Femur (tissue), 1 donor: ENCODE results near the gene DNAH8.

ENCODE experiments used
- DNase-seq: peaks from one replicate; pipeline ENCODE4 v3.0.0-alpha.2; 2017

The DNAH8 gene

GRCh38 chr6:39078695-39079094 lies 363.6 kb downstream of the DNAH8 start:
- no peak for DNase-seq

- DNase-seq, result no peak
Measured at GRCh38 chr6:39079197-39080125, 364.4 kb downstream of the DNAH8 start.
